GM21515 (cell line): ENCODE results near the gene STAMBPL1.

ENCODE experiments used
- ATAC-seq: cut with Tn5 transposase; IDR thresholded peaks from one replicate; pipeline ENCODE4 v1.9.1; 2021; ENCODE audit not compliant: unreplicated experiment

STAMBPL1 gene

GRCh38 chr10:88949051-88949450, 69.0 kb downstream of the STAMBPL1 start:
- ATAC-seq, result no peak

- no peak for ATAC-seq
Observed at GRCh38 chr10:88949912-88950837, 70.1 kb downstream of the STAMBPL1 start.

DNA sequence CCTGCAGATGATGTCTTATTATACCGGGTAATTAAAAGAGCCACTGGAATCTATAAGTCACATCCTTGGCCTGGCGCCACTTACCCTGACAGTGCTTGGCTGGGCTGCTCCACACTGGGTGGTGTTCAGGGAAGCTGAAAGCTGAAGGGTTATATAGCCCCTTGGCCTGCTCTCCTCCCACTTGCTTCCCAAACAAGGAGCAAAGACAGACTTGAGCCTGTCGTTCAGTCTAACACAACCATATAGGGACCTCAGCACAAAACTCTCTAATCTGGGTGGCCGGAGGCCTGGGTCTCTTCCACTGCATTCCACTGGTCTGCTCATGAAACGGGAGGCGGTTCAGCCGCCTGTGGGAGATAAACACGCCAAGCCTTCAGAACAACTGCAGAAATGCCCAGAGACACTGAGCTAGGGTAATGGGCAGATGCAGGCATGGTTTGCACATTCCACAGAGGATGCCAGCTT, 72.6 kb downstream of the STAMBPL1 start, which contains the start of gene ACTA2:
Gene ACTA2 (minus strand): TSS at position 127 of the 465 bp plus-strand sequence. CDS start 3,843 bp downstream, outside the sequence.
- ATAC-seq, result no peak

GRCh38 chr10:88953662-88954061, 73.6 kb downstream of the STAMBPL1 start:
- no peak for ATAC-seq

- ATAC-seq, result no peak
Observed at GRCh38 chr10:88954458-88955083, 74.5 kb downstream of the STAMBPL1 start.

DNA sequence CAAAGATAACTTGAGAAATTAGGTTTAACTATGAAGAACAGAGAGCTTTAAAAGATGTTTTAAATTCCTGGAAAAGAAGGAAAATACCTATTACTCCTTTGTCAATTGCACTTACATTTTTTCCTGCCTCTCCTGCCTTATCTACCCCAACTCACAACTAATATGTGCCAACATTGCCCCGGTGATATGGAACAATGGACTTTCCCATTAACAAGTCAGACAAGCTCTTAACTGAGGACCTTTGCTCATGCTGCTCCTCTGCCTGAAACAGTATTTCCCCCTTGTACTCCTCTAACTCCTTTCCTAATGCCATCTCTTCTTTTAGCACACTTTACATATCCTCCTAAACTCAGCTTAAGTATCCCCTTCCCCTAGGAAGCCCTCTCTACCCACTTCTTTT, 77.3 kb downstream of the STAMBPL1 start:
- ATAC-seq, result no peak

- no peak for ATAC-seq
Observed at GRCh38 chr10:88958721-88959120, 78.7 kb downstream of the STAMBPL1 start.

- ATAC-seq, result no peak
Observed at GRCh38 chr10:88960802-88961201, 80.8 kb downstream of the STAMBPL1 start.

- no peak for ATAC-seq
Observed at GRCh38 chr10:88961266-88961665, 81.2 kb downstream of the STAMBPL1 start.

- ATAC-seq, result no peak
Observed at GRCh38 chr10:88962336-88962735, 82.3 kb downstream of the STAMBPL1 start.

DNA sequence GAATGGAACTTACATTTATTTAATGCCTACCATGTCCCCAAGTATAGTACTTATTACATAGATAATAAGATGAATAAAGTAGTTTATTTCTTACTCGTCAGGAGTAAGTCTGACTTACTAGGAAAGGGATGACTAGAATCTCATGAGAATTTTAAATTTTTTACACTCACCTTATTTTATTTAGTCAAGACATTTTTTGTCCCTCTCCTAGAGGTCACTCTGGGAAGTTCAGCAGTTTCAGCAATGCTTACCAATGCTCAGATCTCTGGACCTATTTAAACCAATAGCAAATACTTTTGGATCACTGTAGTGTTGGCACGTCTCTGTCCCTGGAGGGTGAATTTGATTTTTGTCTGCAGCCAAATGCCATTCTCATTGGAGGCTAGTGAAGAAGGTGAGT, 83.3 kb downstream of the STAMBPL1 start:
- ATAC-seq, result no peak

DNA sequence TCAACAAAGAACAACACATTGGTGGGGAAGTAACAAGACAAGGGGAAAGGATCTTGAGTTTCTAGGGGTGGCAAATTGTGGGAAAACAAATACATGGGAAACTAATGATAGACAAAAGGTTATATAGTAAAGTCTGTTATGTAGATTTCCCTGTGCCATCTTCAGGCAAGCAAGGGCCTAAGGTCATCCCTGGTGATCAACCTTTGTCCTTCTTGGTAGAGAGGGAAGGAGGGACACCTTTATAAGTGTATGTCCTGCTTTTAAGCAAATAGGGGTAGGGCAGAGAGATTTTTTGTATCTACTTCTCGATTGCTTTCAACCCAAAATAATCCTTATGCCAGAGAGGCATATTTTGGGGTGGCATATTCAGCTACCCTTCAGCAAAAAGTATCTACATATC, 84.3 kb downstream of the STAMBPL1 start:
- no peak for ATAC-seq

GRCh38 chr10:88964869-88965415, 84.9 kb downstream of the STAMBPL1 start:
- no peak for ATAC-seq

GRCh38 chr10:88966797-88967196, 86.8 kb downstream of the STAMBPL1 start:
- no peak for ATAC-seq

DNA sequence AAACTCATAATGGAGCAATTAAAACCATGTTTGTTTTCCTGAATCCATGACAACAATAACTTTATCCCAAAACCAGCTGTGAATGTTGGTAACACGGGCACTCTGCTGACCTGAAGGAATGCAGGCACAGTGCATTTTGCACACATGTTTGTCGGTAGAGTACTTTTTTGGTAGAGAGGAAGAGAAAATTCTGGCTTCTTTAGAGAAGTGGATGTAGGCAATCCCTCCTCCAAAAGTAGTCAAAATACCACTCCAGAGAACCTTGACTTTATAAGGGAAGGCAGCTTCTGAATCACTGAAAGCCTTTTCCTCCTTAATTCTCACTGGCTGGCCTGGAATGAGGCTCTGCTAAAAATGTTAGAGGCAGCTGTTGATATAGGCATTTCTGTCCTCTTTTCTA, 88.3 kb downstream of the STAMBPL1 start:
- ATAC-seq, result no peak

GRCh38 chr10:88971221-88972061, 91.4 kb downstream of the STAMBPL1 start:
- no peak for ATAC-seq
